Measurements from ENCODE around the gene SYNCRIP.

- TF ChIP-seq CTCF (IDR thresholded peaks at IDR 0.05; ENCODE audit: insufficient read depth, low read depth, low read length) = no peak
- TF ChIP-seq EZH2 (IDR thresholded peaks at IDR 0.05; ENCODE audit: insufficient read depth, low read length) = no peak
Measured at GRCh38 chr6:85678026-85678601, 35.4 kb upstream of the SYNCRIP start.
